ENCODE results near the gene SEPTIN11.

Gene SEPTIN11

GRCh38 chr4:76943129-76943620 is 6.4 kb upstream of the SEPTIN11 start:
- TF ChIP-seq EZH2phosphoT487 (conservative IDR thresholded peaks at IDR 0.05; ENCODE audit: low read length) (no peak), CTCF (IDR thresholded peaks at IDR 0.05; ENCODE audit: insufficient read depth, low read length, poor library complexity, severe bottlenecking) (no peak)
- no peak overlapping the region for H3K9ac ChIP-seq (ENCODE audit: low read length)
- no peaks in the 10 kb centered on the region for H3K36me3 ChIP-seq (ENCODE audit: low read length)
- H3K4me3 ChIP-seq (ENCODE audit: insufficient read depth, low read length, poor library complexity, severe bottlenecking): no peak overlapping the region
- no peaks in the 10 kb centered on the region for H3K79me2 ChIP-seq (ENCODE audit: insufficient read depth, low read length)
- H3K9me2 ChIP-seq (replicated peaks; ENCODE audit: insufficient read depth, low read length): no peaks in the 10 kb centered on the region
- no peaks in the 10 kb centered on the region for H3K9me3 ChIP-seq (ENCODE audit: insufficient read depth, low read length)
- H2AFZ ChIP-seq (ENCODE audit: low read depth, low read length, severe bottlenecking): no peak overlapping the region
- no peaks in the 10 kb centered on the region for H3K27me3 ChIP-seq (ENCODE audit: low read length)
- no peaks in the 10 kb centered on the region for H4K20me1 ChIP-seq (ENCODE audit: low read depth, low read length)
- no peak overlapping the region for H3K27ac ChIP-seq (ENCODE audit: low read depth, low read length)
- H3F3A ChIP-seq (ENCODE audit: insufficient read depth): no peaks in the 10 kb centered on the region
- no peak overlapping the region for H3K4me2 ChIP-seq (ENCODE audit: low read depth, low read length, poor library complexity, severe bottlenecking)

- Histone ChIP-seq H3K4me2 (ENCODE audit: low read depth, low read length, poor library complexity, severe bottlenecking) (no peak overlapping the region), H2AFZ (ENCODE audit: low read depth, low read length, severe bottlenecking) (no peak overlapping the region), H3K4me3 (ENCODE audit: insufficient read depth, low read length, poor library complexity, severe bottlenecking) (no peak overlapping the region), H3K36me3 (ENCODE audit: low read length) (no peaks in the 10 kb centered on the region), H3K27ac (ENCODE audit: low read depth, low read length) (no peak overlapping the region), H3F3A (ENCODE audit: insufficient read depth) (no peaks in the 10 kb centered on the region), H3K27me3 (ENCODE audit: low read length) (no peaks in the 10 kb centered on the region), H4K20me1 (ENCODE audit: low read depth, low read length) (no peaks in the 10 kb centered on the region), H3K9me3 (ENCODE audit: insufficient read depth, low read length) (no peaks in the 10 kb centered on the region), H3K9me2 (replicated peaks; ENCODE audit: insufficient read depth, low read length) (no peaks in the 10 kb centered on the region), H3K79me2 (ENCODE audit: insufficient read depth, low read length) (0 out of 2 replicates have a peak, but pooled peaks cover 4% of the 10 kb centered on the region), H3K9ac (ENCODE audit: low read length) (no peak overlapping the region)
- no peak for TF ChIP-seq EZH2phosphoT487 (conservative IDR thresholded peaks at IDR 0.05; ENCODE audit: low read length)
- TF ChIP-seq CTCF (IDR thresholded peaks at IDR 0.05; ENCODE audit: insufficient read depth, low read length, poor library complexity, severe bottlenecking): no peak
Observed at GRCh38 chr4:76943790-76944189, 5.8 kb upstream of the SEPTIN11 start.

DNA sequence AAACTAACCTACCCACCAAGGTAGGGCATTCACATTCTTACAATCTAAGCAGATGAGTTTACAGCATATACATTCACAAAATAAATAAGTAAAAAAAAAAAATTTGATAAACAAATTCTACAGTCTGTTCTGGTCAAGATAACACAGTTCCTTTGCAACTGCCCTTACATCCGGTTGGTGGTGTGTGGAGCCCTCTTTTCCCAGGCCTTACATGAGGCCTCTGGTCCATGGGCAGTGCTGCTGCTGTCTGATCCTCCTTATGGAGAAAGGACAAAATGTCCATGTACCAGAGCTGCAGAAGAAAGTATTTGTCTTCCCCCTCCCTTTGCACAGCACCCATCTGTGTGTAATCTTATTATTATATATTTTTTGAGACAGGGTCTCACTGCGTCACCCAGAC is 2.2 kb upstream of the SEPTIN11 start:
- no peaks in the 10 kb centered on the region; the same call in 1 of the 2 replicates for H4K20me1 ChIP-seq (ENCODE audit: low read depth, low read length)
- H3K4me2 ChIP-seq (ENCODE audit: low read depth, low read length, poor library complexity, severe bottlenecking): no peak overlapping the region
- H3K9me2 ChIP-seq (replicated peaks; ENCODE audit: insufficient read depth, low read length): no peaks in the 10 kb centered on the region
- no peak for TF ChIP-seq CTCF (IDR thresholded peaks at IDR 0.05; ENCODE audit: insufficient read depth, low read length, poor library complexity, severe bottlenecking)
- TF ChIP-seq EZH2phosphoT487 (conservative IDR thresholded peaks at IDR 0.05; ENCODE audit: low read length): no peak
- H3F3A ChIP-seq (ENCODE audit: insufficient read depth): no peaks in the 10 kb centered on the region
- H3K9ac ChIP-seq (ENCODE audit: low read length): no peak overlapping the region
- no peak overlapping the region for H3K4me3 ChIP-seq (ENCODE audit: insufficient read depth, low read length, poor library complexity, severe bottlenecking)
- no peaks in the 10 kb centered on the region for H3K9me3 ChIP-seq (ENCODE audit: insufficient read depth, low read length)
- H3K27ac ChIP-seq (ENCODE audit: low read depth, low read length): no peak overlapping the region
- H3K36me3 ChIP-seq (ENCODE audit: low read length): no peaks in the 10 kb centered on the region
- H2AFZ ChIP-seq (ENCODE audit: low read depth, low read length, severe bottlenecking): no peak overlapping the region
- no peaks in the 10 kb centered on the region for H3K27me3 ChIP-seq (ENCODE audit: low read length)
- H3K79me2 ChIP-seq (ENCODE audit: insufficient read depth, low read length): peaks cover 27% of the 10 kb centered on the region
